COLO668 (cell line): ENCODE measurements around the gene AP4M1.

Experiments
- DNase-seq: peaks from one replicate; lab custom pipeline; 2025; ENCODE audit not compliant: unreplicated experiment; lab: John Stamatoyannopoulos, UW

Gene AP4M1

DNA sequence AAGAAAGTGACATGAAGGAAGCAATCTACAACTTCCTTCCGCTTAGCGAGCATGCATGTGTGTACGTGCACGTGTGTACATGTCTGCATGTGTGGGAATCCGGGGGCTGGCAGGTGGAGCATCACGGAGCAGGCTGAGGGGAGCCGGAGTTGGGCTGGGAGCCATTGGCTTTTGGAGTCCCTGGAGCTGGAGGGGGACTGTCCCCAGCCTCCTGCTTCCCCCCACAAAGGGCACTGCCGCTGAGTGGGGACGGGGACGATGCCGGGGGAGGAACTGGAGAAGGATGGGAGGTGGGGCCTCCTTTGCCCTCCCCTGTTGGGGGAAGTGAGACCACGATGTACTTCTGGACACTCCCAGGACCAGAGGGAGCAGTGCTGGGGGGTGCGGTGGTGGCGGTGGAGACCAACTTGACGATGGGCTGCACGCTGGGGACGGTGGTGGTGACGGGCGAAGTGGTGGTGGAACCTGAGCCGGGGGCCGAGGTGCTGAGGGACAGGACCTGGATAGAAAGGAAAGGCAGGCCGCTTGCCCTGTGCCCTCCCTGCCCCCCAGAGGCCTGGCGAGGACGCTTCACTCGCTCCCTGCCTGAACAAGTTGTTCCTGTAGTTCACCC is 5.8 kb downstream of the AP4M1 start:
- DNase-seq, result no peak

GRCh38 chr7:100107890-100108289 is 6.4 kb downstream of the AP4M1 start:
- DNase-seq, result no peak

GRCh38 chr7:100109521-100110163 is 8.2 kb downstream of the AP4M1 start:
- DNase-seq, result no peak

DNA sequence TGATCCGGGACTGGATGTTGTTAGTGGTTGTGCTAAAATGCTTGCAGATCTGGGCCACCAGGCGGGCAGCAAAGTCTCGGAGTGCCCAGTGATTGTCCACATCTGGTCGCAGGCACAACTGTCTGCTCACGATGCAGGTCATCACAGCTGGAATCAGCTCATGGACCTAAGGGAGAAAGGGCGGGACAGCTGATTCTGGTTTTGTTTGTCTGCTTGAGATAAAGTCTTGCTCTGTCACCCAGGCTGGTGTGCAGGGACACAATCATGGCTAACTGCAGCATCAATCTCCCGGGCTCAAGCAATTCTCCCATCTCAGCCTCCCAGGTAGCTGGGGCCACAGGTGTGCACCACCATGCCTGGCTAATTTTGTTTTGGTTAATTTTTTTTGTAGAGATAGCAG is 9.7 kb downstream of the AP4M1 start:
- no peak for DNase-seq

DNA sequence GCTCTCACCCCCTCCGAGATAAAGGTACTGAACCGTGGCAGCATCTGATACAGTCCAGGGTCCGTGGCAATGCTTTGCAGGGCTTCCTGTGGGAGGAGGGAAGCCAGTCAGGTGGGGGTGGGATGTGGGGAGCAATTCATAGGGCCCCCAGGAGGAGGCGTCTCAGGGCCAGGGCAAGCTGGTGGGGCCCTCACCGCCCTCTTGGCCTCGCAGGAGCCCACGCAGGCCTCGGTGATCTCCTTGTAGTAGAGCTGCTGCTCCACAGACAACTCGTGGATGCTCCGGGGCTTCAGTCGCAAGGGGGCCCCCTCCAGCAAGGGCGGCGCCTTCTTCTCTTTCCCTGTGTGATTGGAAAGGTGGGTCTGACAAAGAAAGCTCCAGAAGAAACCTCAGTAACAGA is 10.5 kb downstream of the AP4M1 start:
- no peak for DNase-seq

DNA sequence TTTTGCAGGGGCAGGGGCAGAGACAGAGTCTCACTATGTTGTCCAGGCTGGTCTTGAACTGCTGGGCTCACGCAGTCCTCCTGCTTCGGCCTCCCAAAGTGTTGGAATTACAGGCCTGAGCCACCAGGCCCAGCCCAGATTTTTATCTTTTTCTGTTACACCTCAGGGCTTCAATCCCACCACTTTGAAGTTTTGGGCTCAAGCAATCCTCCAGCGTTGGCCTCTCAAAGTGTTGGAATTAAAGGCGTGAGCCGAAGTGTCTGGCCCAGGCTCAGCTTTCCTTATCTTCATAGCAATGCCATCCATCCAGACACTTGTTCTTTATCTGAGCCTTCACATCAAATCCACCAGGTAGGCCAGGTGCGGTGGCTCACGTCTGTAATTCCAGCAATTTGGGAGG is 13.6 kb downstream of the AP4M1 start:
- no peak for DNase-seq

DNA sequence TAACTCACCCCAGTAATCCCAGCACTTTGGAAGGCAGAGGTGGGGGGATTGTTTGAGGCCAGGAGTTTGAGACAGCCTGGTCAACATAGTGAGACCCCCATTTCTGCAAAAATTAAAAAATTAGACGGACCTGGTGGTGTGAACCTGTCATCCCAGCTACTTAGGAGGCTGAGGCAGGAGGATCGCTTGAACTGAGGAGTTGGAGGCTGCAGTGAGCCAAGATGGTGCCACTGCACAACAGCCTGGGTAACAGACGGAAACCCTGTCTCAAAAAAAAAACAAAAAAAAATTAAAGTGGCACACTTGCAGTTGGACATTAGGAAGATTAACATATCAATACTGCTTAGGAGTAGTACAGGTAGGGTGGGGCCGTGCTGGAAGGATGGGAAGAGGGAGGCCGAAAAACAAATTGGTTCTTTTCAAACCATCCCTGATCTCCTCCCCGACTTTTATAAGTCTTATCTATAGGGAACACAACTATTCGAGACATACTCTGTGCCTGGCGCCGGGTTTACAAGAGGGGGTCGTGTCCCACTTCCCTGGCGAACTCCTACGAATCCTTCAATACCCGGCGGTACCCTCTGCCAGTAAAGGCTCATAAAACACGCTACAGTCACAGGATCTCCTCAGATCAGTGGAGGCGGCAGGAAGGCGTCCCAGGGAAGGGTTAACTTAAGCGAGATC is 17.1 kb downstream of the AP4M1 start:
- DNase-seq, result no peak

DNA sequence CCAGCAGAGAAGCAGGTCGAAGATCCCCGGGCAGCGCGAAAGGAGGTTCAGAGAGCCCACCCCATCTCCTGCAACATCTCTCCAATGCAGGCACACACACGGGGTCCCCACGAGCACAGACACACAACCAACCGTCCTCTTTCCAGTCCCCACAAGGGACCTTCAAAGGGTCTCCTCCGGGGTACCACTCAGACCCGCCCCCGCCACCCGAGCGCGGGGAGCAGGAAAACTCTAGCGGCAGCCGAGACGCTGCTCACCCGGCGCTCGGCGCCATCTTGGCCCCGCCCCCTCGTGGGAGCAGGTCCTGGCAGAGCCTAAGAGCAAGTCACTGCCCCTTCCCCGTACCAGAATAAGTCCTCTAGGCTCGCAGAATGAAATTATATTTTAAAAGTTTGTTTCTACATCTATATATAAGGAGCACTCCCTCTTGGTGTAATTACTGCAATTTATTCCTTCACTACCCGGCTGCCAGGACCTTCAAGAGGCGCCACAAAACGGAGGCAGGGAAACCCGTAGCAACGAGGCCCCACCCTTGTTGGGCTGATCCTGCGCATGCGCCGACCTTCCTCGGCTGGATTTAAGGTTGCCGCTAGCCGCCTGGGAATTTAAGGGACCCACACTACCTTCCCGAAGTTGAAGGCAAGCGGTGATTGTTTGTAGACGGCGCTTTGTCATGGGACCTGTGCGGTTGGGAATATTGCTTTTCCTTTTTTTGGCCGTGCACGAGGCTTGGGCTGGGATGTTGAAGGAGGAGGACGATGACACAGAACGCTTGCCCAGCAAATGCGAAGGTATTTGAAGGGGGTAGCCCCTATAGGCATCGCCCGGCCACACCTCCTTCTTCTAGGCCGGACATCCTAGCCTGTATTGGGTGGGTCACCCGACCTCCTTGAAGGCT is 17.9 kb downstream of the AP4M1 start, which contains the start of the genes CNPY4 and TAF6:
TSS of gene CNPY4 (plus strand) at position 563 of the 898 bp plus-strand sequence. CDS start at position 674, 111 bp downstream.
TSS of gene TAF6 (minus strand) at position 287 of the 898 bp plus-strand sequence. CDS start 5,149 bp downstream, outside the sequence.
- DNase-seq, result peak; percentile 95

DNA sequence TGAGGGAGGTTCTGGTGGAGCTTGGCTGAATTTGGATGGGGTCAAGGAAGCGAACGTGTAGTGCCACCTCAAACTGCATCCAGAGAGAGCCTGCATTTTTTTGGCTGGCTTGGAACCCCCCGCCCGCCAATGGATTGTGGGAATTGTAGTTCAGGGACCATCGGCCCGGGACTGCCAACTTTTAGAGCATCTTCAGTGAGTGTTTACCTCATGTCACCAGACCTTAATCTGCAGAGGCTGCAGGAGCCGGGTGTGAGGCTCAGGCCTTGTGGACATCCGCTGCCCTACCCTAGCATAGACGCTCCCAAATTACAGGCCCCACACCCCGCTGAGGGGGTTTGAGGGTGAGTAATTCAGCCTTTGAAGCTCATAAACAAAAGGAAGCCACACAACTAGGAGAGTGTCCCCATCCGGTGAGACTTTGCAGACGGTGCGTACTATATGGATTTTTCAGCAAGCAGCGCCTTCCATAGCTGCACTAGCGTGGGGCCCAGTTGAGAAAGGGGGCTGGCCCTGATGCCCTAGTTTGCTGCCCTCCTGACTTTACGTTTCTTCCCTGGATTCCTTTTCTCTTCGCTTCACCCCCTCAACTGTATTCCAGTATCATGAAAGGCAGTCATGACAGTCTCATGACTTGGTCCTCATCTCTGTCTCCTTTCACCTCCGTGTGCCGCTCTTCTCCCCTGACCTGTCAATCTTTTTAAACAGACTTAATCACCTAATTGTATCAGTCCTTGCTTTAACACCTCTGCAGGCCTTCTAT is 18.7 kb downstream of the AP4M1 start:
- DNase-seq, result peak; percentile 51

GRCh38 chr7:100120733-100121036 is 19.2 kb downstream of the AP4M1 start:
- peak; percentile 18 for DNase-seq

DNA sequence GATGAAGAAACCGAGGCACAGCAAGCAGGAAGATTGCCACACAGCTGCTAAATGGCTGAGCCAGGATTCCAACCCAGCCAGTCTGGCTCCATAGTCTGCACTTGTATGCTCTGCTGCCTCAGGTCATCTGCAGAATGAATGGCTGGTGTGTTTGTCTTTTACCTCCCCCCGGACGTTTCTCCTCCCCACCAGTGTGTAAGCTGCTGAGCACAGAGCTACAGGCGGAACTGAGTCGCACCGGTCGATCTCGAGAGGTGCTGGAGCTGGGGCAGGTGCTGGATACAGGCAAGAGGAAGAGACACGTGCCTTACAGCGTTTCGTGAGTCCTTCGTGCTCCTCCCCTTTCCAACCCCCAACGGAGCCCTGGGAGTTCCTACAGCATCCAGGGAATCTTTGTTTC is 20.6 kb downstream of the AP4M1 start:
- peak; percentile 93 for DNase-seq

GRCh38 chr7:100122568-100122967 is 21.1 kb downstream of the AP4M1 start:
- DNase-seq, result no peak

- DNase-seq, result no peak
Measured at GRCh38 chr7:100124301-100125230, 23.1 kb downstream of the AP4M1 start.

GRCh38 chr7:100126239-100126930 is 24.9 kb downstream of the AP4M1 start:
- no peak for DNase-seq

GRCh38 chr7:100126931-100127865 is 25.8 kb downstream of the AP4M1 start, which contains the start of gene MBLAC1:
Gene MBLAC1 (plus strand): TSS chr7:100126967. CDS start chr7:100127396, 429 bp downstream.
- peak; percentile 92 for DNase-seq

DNA sequence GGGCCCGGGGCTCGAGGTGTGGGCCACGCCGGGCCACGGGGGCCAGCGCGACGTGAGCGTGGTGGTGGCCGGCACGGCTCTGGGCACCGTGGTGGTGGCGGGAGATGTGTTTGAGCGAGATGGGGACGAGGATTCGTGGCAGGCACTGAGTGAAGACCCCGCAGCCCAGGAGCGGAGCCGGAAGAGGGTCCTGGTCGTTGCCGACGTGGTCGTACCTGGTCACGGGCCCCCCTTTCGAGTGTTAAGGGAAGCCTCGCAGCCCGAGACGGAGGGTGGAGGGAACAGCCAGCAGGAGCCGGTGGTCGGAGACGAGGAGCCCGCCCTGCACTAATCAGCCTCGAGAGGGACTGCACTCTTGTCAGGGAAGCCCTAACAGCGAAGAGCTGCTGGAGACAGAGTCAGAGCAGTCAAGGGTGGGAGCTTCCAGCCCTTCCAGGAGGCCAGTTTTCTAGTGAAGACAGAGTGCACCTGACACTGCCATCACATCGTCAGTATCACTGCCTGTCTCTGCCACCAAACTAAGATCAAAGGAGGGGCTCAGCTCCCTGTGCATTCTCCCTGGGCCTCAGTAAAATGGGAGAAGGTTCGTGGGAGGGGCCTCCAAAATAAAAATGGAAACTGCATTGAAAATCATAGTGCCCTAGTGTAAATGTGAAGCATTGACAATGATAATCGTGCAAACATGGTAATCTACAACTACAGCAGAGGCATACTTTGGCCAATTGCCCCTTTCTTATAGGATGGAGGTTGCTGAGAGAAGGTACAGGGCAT is 26.6 kb downstream of the AP4M1 start:
- DNase-seq, result peak; percentile 24

DNA sequence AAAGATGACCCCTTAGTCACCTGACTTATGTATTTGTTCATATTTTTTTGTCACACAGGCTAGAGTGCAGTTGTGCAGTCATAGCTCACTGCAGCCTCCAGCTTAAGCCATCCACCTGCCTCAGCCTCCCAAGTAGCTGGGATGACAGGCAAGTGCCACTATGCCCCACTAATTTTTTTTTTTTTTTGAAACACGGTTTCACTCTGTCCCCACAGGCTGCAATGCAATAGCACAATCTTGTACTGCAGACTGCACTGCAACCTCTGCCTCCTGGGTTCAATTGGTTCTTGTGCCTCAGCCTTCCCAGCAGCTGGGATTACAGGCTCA is 27.2 kb downstream of the AP4M1 start:
- no peak for DNase-seq
